ENCODE data around the gene FGFRL1.

- TF ChIP-seq POLR2A (IDR thresholded peaks at IDR 0.05; ENCODE audit: low read length) = no peak
- TF ChIP-seq GATA1 (IDR thresholded peaks at IDR 0.05; ENCODE audit: low read depth, low read length) = no peak
These were observed 33.2 kb downstream of the FGFRL1 start for GRCh38 chr4:1044469-1045192.
